WTC11 (cell line): ENCODE measurements around the gene HMGB1. TPM values are rescaled to one million over a fixed set of nuclear protein-coding genes. Genes with fewer than 3 reads are reported as not detected.

Source experiments
- ATAC-seq: fragments of 200-7000 bp; cut with Tn5 transposase; 2 replicates; pipeline ENCODE4 v1.10.0; 2021; ENCODE audit warnings: mild to moderate bottlenecking, moderate library complexity
- CTCF ChIA-PET: fragments of 300-600 bp; sonication (Branson Sonifier 250); formaldehyde crosslinking; loops from one replicate; lab custom pipeline; 2021; ENCODE audit warnings: antibody characterized with exemption; lab: Charles Lee
- POLR2A ChIA-PET: fragments of 350-600 bp; sonication (Branson Sonifier 250); formaldehyde crosslinking; loops from one replicate; lab custom pipeline; 2021; ENCODE audit warnings: antibody characterized with exemption; lab: Charles Lee
- DNase-seq: peaks from one replicate; pipeline ENCODE4 v3.0.0; 2021; ENCODE audit warnings: low spot score
- H3K27ac Mint-ChIP-seq: 2 replicates; pipeline ENCODE4 v1.8.0; 2021; ENCODE audit warnings: mixed read lengths
- H3K27me3 Mint-ChIP-seq: 2 replicates; pipeline ENCODE4 v1.8.0; 2021; ENCODE audit warnings: low read depth, mild to moderate bottlenecking, moderate library complexity, mixed read lengths
- H3K36me3 Mint-ChIP-seq: 2 replicates; pipeline ENCODE4 v1.8.0; 2021; ENCODE audit warnings: mixed read lengths
- H3K4me1 Mint-ChIP-seq: 2 replicates; pipeline ENCODE4 v1.8.0; 2022; ENCODE audit warnings: mixed read lengths
- H3K4me3 Mint-ChIP-seq: 2 replicates; pipeline ENCODE4 v1.8.0; 2021; ENCODE audit warnings: mild to moderate bottlenecking, moderate library complexity, mixed read lengths
- H3K9me3 Mint-ChIP-seq: 2 replicates; pipeline ENCODE4 v1.8.0; 2021; ENCODE audit warnings: mixed read lengths
- CREB1 ChIP-seq: sonication (generic); formaldehyde crosslinking; IDR thresholded peaks from 2 replicates; pipeline ENCODE4 v1.8.0; 2023; ENCODE audit warnings: mild to moderate bottlenecking, missing genetic modification reagents
- ESRRA ChIP-seq: sonication (generic); formaldehyde crosslinking; IDR thresholded peaks from 2 replicates; pipeline ENCODE4 v1.8.1; 2022; ENCODE audit warnings: mild to moderate bottlenecking, missing genetic modification reagents, borderline replicate concordance
- FOXK1 ChIP-seq: sonication (generic); formaldehyde crosslinking; IDR thresholded peaks from 2 replicates; pipeline ENCODE4 v1.8.0; 2022; ENCODE audit warnings: mild to moderate bottlenecking, moderate library complexity, missing genetic modification reagents
- MYBL2 ChIP-seq: sonication (generic); formaldehyde crosslinking; IDR thresholded peaks from 2 replicates; pipeline ENCODE4 v1.8.1; 2023; ENCODE audit warnings: mild to moderate bottlenecking, moderate library complexity, missing genetic modification reagents
- NFATC4 ChIP-seq: fragments of 250-450 bp; sonication (Bioruptor Pico); IDR thresholded peaks from 2 replicates; pipeline ENCODE4 v1.9.0; 2021; ENCODE audit warnings: mild to moderate bottlenecking
- NR3C1 ChIP-seq: sonication (generic); formaldehyde crosslinking; conservative IDR thresholded peaks from 2 replicates; pipeline ENCODE4 v1.8.1; 2023; ENCODE audit warnings: low read depth, mild to moderate bottlenecking, missing genetic modification reagents
- PREB ChIP-seq: sonication (generic); formaldehyde crosslinking; IDR thresholded peaks from 2 replicates; pipeline ENCODE4 v1.8.1; 2022; ENCODE audit warnings: mild to moderate bottlenecking, missing genetic modification reagents, moderate library complexity, borderline replicate concordance
- SP1 ChIP-seq: sonication (generic); formaldehyde crosslinking; conservative IDR thresholded peaks from 2 replicates; pipeline ENCODE4 v1.8.1; 2022; ENCODE audit warnings: missing genetic modification reagents
- USF2 ChIP-seq: sonication (generic); formaldehyde crosslinking; IDR thresholded peaks from 2 replicates; pipeline ENCODE4 v1.8.1; 2023; ENCODE audit warnings: mild to moderate bottlenecking, missing genetic modification reagents, moderate library complexity
- ZNF232 ChIP-seq: sonication (generic); formaldehyde crosslinking; IDR thresholded peaks from 2 replicates; pipeline ENCODE4 v1.8.0; 2022; ENCODE audit warnings: mild to moderate bottlenecking, missing genetic modification reagents
- total RNA-seq: library from RNA; stranded (reverse); gene quantifications from 3 replicates; pipeline ENCODE4 v1.2.3, GENCODE V29; 2021
- TF ChIP-seq, protein P1 (sequence below): fragments of 250-450 bp; sonication (Bioruptor Pico); IDR thresholded peaks from 2 replicates; pipeline ENCODE4 v1.9.0; 2021; ENCODE audit warnings: moderate library complexity, mild to moderate bottlenecking, inconsistent platforms, borderline replicate concordance
- TF ChIP-seq, protein P2 (sequence below): sonication (generic); formaldehyde crosslinking; IDR thresholded peaks from 2 replicates; pipeline ENCODE4 v1.8.0; 2022; ENCODE audit warnings: mild to moderate bottlenecking, missing genetic modification reagents
- TF ChIP-seq, protein P3 (sequence below): sonication (generic); formaldehyde crosslinking; IDR thresholded peaks from 2 replicates; pipeline ENCODE4 v1.8.1; 2022; ENCODE audit warnings: low read depth, missing genetic modification reagents, borderline replicate concordance
- TF ChIP-seq, protein P4 (sequence below): sonication (generic); formaldehyde crosslinking; IDR thresholded peaks from 2 replicates; pipeline ENCODE4 v1.8.0; 2022; ENCODE audit warnings: mild to moderate bottlenecking, missing genetic modification reagents
- TF ChIP-seq, protein P5 (sequence below): sonication (generic); formaldehyde crosslinking; IDR thresholded peaks from 2 replicates; pipeline ENCODE4 v1.8.1; 2023; ENCODE audit warnings: mild to moderate bottlenecking, missing genetic modification reagents, borderline replicate concordance
- TF ChIP-seq, protein P6 (sequence below): sonication (generic); formaldehyde crosslinking; conservative IDR thresholded peaks from 2 replicates; pipeline ENCODE4 v1.8.1; 2022; ENCODE audit warnings: mild to moderate bottlenecking, missing genetic modification reagents
- TF ChIP-seq, protein P7 (sequence below): fragments of 250-450 bp; sonication (Bioruptor Pico); conservative IDR thresholded peaks from 2 replicates; pipeline ENCODE4 v1.9.0; 2021; ENCODE audit warnings: mild to moderate bottlenecking

The HMGB1 gene
- total RNA-seq, 1 experiment from 2014 or later, result 640 TPM

DNA sequence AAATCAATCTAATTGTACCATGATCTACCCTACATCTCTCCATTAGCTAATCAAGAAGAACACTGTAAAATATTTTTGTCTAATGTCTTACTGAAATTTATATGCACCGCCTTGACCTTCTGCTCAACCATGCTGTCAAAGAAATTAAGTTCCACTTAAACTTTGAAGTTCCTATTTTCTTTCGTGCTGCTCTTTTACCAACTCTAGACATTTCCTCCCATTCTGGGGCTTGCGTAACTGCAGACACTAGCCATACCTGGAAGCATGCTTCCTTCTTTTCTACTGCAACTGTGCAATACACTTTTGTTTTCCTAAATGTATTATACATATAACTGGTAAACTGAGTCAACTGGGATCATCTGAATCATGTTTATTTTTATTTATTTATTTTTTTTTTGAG is 51.9 kb downstream of the HMGB1 start:
- TF ChIP-seq, protein P1, sequence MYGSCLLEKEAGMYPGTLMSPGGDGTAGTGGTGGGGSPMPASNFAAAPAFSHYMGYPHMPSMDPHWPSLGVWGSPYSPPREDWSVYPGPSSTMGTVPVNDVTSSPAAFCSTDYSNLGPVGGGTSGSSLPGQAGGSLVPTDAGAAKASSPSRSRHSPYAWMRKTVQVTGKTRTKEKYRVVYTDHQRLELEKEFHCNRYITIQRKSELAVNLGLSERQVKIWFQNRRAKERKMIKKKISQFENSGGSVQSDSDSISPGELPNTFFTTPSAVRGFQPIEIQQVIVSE (CRISPR knock-in tag), result no peak
- TF ChIP-seq, protein P2, sequence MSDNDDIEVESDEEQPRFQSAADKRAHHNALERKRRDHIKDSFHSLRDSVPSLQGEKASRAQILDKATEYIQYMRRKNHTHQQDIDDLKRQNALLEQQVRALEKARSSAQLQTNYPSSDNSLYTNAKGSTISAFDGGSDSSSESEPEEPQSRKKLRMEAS, result no peak
- TF ChIP-seq, protein P3, sequence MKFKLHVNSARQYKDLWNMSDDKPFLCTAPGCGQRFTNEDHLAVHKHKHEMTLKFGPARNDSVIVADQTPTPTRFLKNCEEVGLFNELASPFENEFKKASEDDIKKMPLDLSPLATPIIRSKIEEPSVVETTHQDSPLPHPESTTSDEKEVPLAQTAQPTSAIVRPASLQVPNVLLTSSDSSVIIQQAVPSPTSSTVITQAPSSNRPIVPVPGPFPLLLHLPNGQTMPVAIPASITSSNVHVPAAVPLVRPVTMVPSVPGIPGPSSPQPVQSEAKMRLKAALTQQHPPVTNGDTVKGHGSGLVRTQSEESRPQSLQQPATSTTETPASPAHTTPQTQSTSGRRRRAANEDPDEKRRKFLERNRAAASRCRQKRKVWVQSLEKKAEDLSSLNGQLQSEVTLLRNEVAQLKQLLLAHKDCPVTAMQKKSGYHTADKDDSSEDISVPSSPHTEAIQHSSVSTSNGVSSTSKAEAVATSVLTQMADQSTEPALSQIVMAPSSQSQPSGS, result no peak
- TF ChIP-seq USF2 (CRISPR knock-in tag) (no peak), NFATC4 (CRISPR knock-in tag) (no peak), ESRRA (CRISPR knock-in tag) (no peak)
- TF ChIP-seq, protein P4, sequence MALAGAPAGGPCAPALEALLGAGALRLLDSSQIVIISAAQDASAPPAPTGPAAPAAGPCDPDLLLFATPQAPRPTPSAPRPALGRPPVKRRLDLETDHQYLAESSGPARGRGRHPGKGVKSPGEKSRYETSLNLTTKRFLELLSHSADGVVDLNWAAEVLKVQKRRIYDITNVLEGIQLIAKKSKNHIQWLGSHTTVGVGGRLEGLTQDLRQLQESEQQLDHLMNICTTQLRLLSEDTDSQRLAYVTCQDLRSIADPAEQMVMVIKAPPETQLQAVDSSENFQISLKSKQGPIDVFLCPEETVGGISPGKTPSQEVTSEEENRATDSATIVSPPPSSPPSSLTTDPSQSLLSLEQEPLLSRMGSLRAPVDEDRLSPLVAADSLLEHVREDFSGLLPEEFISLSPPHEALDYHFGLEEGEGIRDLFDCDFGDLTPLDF (CRISPR knock-in tag), result no peak
- TF ChIP-seq, protein P5, sequence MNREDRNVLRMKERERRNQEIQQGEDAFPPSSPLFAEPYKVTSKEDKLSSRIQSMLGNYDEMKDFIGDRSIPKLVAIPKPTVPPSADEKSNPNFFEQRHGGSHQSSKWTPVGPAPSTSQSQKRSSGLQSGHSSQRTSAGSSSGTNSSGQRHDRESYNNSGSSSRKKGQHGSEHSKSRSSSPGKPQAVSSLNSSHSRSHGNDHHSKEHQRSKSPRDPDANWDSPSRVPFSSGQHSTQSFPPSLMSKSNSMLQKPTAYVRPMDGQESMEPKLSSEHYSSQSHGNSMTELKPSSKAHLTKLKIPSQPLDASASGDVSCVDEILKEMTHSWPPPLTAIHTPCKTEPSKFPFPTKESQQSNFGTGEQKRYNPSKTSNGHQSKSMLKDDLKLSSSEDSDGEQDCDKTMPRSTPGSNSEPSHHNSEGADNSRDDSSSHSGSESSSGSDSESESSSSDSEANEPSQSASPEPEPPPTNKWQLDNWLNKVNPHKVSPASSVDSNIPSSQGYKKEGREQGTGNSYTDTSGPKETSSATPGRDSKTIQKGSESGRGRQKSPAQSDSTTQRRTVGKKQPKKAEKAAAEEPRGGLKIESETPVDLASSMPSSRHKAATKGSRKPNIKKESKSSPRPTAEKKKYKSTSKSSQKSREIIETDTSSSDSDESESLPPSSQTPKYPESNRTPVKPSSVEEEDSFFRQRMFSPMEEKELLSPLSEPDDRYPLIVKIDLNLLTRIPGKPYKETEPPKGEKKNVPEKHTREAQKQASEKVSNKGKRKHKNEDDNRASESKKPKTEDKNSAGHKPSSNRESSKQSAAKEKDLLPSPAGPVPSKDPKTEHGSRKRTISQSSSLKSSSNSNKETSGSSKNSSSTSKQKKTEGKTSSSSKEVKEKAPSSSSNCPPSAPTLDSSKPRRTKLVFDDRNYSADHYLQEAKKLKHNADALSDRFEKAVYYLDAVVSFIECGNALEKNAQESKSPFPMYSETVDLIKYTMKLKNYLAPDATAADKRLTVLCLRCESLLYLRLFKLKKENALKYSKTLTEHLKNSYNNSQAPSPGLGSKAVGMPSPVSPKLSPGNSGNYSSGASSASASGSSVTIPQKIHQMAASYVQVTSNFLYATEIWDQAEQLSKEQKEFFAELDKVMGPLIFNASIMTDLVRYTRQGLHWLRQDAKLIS, result no peak
- TF ChIP-seq, protein P6, sequence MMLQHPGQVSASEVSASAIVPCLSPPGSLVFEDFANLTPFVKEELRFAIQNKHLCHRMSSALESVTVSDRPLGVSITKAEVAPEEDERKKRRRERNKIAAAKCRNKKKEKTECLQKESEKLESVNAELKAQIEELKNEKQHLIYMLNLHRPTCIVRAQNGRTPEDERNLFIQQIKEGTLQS (CRISPR knock-in tag), result no peak
- Mint-ChIP-seq H3K27me3 (peaks cover 23% of the 10 kb centered on the region), H3K4me1 (peaks cover 14% of the 10 kb centered on the region), H3K36me3 (no peaks in the 10 kb centered on the region), H3K4me3 (no peak overlapping the region), H3K27ac (no peak overlapping the region), H3K9me3 (no peaks in the 10 kb centered on the region)
- DNase-seq (no peak), ATAC-seq (no peak)
- CTCF ChIA-PET, result interaction anchor here (1.0 kb wide), 1 partner anchor 281 kb away, joined by 3 read pairs; no protein-coding TSS in a partner anchor
- POLR2A ChIA-PET, result no interaction called here

- TF ChIP-seq PREB (CRISPR knock-in tag) (no peak), FOXK1 (CRISPR knock-in tag) (no peak), CREB1 (CRISPR knock-in tag) (no peak), MYBL2 (CRISPR knock-in tag) (no peak), ZNF232 (CRISPR knock-in tag) (no peak), SP1 (CRISPR knock-in tag) (no peak), NR3C1 (CRISPR knock-in tag) (no peak)
- TF ChIP-seq, protein P7, sequence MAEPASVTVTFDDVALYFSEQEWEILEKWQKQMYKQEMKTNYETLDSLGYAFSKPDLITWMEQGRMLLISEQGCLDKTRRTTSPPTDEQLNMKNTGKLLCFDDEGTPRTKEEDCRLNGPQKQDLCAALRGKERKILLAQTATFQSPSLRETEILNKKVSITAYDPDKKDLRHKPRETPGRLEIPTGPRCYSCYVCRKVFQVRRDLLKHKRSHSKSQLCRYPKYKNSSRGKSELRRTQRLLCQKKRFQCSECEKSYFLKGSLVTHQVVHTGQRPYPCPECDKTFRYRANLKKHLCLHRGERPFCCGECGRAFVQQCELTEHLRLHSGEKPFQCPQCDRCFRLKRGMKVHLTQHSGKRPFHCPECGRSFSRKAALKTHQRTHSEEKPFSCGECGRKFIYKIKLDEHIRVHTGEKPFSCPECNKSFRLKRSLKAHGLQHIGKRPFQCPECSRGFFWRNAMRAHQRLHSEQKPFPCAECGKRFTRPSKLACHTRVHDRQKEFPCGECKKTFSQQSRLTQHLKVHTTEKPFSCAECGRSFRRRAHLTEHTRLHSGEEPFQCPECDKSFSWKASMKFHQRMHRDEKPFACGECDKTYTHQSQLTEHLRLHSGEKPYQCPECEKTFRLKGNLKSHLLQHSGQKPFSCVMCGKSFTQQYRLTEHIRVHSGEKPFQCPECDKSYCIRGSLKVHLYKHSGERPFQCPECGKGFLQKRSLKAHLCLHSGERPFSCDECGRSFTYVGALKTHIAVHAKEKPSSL (CRISPR knock-in tag), result no peak
- TF ChIP-seq, protein P5, result no peak
- H3K27ac Mint-ChIP-seq, result no peak overlapping the region
- H3K4me1 Mint-ChIP-seq, result peaks cover 16% of the 10 kb centered on the region
- ATAC-seq (no peak), DNase-seq (no peak)
- ChIA-PET POLR2A (no interaction called here), CTCF (no interaction called here)
- peaks cover 27% of the 10 kb centered on the region for H3K27me3 Mint-ChIP-seq
- no peaks in the 10 kb centered on the region for H3K36me3 Mint-ChIP-seq
- no peak overlapping the region for H3K4me3 Mint-ChIP-seq
- H3K9me3 Mint-ChIP-seq, result no peaks in the 10 kb centered on the region
These were observed 53.4 kb downstream of the HMGB1 start for GRCh38 chr13:30412346-30412745.
